ENCODE data around the gene BCKDK. TPM values are rescaled to one million over a fixed set of nuclear protein-coding genes. Genes with fewer than 3 reads are reported as not detected.

Gene BCKDK
- total and polyA plus RNA-seq, 2 of the 8 experiments (the other 6 are each of a cell fraction or from before 2014, with no cell fraction given) = 49.6 to 77.1 TPM

DNA sequence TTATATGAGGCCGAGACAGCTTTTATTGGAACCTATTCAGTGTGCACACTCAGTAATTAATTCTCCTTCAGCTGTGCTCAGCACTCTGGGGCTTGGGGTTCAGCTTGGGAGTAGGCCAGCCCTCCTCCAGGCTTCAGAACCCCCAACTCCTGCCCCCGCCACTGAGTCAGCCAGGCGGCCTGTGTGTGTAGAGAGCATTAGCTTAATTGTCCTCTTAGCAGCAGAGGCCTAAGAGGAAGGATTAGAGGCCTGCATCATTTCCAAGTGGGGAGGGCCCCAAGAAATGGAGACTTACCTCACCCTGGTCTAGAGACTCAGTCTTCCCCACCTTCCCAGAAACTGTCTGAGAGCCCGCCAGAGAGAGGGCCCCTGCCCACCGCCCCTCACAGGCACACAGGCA lies 20.2 kb upstream of the BCKDK start:
- DNase-seq (ENCODE audit: low read depth in 1 of 2, low spot score in 2 of 2) (no peak), FAIRE-seq (no peak)
- H2BK120ac ChIP-seq (replicated peaks; ENCODE audit: low read depth, low read length) = no peak overlapping the region
- H2AFZ ChIP-seq (ENCODE audit: low read length) = no peak overlapping the region
- no peak overlapping the region for H3K14ac ChIP-seq (ENCODE audit: insufficient read length)
- H3K23ac ChIP-seq (ENCODE audit: insufficient read length) = no peak overlapping the region
- no peak overlapping the region for H3K9ac ChIP-seq (replicated peaks in 1 of 4; ENCODE audit: extremely low read depth in 1 of 4, low read depth in 3 of 4, low read length in 3 of 4)
- POLR2A ChIA-PET (ENCODE audit: partially characterized antibody) = interaction anchor here (1.1 to 1.5 kb wide), 4 partner anchors 14 to 96 kb away, joined by 3 to 5 read pairs (median 4); partner anchors contain the start of gene PRSS8
- H3K9me3 ChIP-seq (ENCODE audit: insufficient read depth in 2 of 2, low read depth in 1 of 2, low read length in 1 of 2) = no peaks in the 10 kb centered on the region
- no peaks in the 10 kb centered on the region for H3K27me3 ChIP-seq (replicated peaks in 1 of 4; ENCODE audit: control insufficient read depth in 3 of 4, extremely low read depth in 1 of 4, insufficient read depth in 3 of 4, low read length in 3 of 4)
- H4K5ac ChIP-seq (ENCODE audit: insufficient read length, low read depth, low read length) = no peak overlapping the region
- no peak overlapping the region for H2BK5ac ChIP-seq (ENCODE audit: low read depth, low read length)
- no peak overlapping the region for H4K91ac ChIP-seq (replicated peaks; ENCODE audit: insufficient read length, low read length)
- H3K27ac ChIP-seq (ENCODE audit: low read depth, low read length) = no peak overlapping the region
- H3K18ac ChIP-seq (ENCODE audit: extremely low read depth, low read length) = no peak overlapping the region
- 90% methylated on average over 4 of the region's 5 CpGs; no CpG with 5 or more reads in 1 of the 2 experiments for WGBS, 2 experiments (ENCODE audit: extremely low coverage in 1 of 2, insufficient coverage in 1 of 2, insufficient read length in 1 of 2, insufficient replicate concordance in 2 of 2, low coverage in 1 of 2, low lambda C conversion rate in 2 of 2, missing lambda C conversion rate in 1 of 2)
- H2AK5ac ChIP-seq (ENCODE audit: low read depth, low read length) = no peak overlapping the region
- H3K23me2 ChIP-seq (ENCODE audit: low read depth, low read length) = no peaks in the 10 kb centered on the region
- H2BK12ac ChIP-seq (ENCODE audit: low read depth, low read length) = no peak overlapping the region
- no peak overlapping the region for H3K4me2 ChIP-seq (ENCODE audit: insufficient read depth in 1 of 2, low read depth in 2 of 2, low read length in 2 of 2)
- peaks cover 0 to 7% of the 10 kb centered on the region in 2 experiments; a peak in 1 of 4 replicates for H3K79me2 ChIP-seq (ENCODE audit: control insufficient read depth in 1 of 2, insufficient read depth in 2 of 2, low read length in 2 of 2)
- H2BK15ac ChIP-seq (ENCODE audit: low read length) = no peak overlapping the region
- peaks cover 12% of the 10 kb centered on the region for H3K79me1 ChIP-seq (ENCODE audit: low read depth, low read length)
- H3K56ac ChIP-seq (replicated peaks; ENCODE audit: insufficient read length, low read depth, low read length) = no peak overlapping the region
- H4K20me1 ChIP-seq (replicated peaks in 1 of 2; ENCODE audit: control insufficient read depth in 1 of 2, insufficient read depth in 2 of 2, low read length in 2 of 2) = peaks cover 8 to 27% of the 10 kb centered on the region in 2 experiments
- H3K4me1 ChIP-seq (replicated peaks in 1 of 4; ENCODE audit: control insufficient read depth in 3 of 4, insufficient read depth in 4 of 4, low read length in 3 of 4) = peaks cover 0 to 3% (median 0%) of the 10 kb centered on the region in 4 experiments; a peak in 1 of 7 replicates
- TF ChIP-seq SUZ12 (IDR thresholded peaks at IDR 0.05; ENCODE audit: low read length) (no peak), GTF2F1 (IDR thresholded peaks at IDR 0.05; ENCODE audit: borderline replicate concordance, low read depth, low read length) (no peak)
- H3K4me3 ChIP-seq (ENCODE audit: extremely low read depth in 1 of 4, insufficient read depth in 2 of 4, low read depth in 3 of 4, low read length in 4 of 4) = no peak overlapping the region
- H4K8ac ChIP-seq (ENCODE audit: extremely low read depth, insufficient read depth, low read length) = no peak overlapping the region
- no peak overlapping the region for H3K4ac ChIP-seq (replicated peaks; ENCODE audit: insufficient read length, low read depth, low read length)
- CTCF ChIA-PET (ENCODE audit: partially characterized antibody) = interaction anchor here (1.1 to 3.0 kb wide), 4 partner anchors 9 to 73 kb away, joined by 3 to 14 read pairs (median 5); no protein-coding TSS in a partner anchor
- peaks cover 0 to 17% (median 6%) of the 10 kb centered on the region in 4 experiments; a peak in 5 of 8 replicates for H3K36me3 ChIP-seq (ENCODE audit: control insufficient read depth in 2 of 4, insufficient read depth in 4 of 4, low read length in 3 of 4)
- no peak overlapping the region for H2BK20ac ChIP-seq (ENCODE audit: low read length)
